ENCODE results near the gene NLRP9.

The NLRP9 gene

GRCh38 chr19:55689411-55690108 lies 48.6 kb downstream of the NLRP9 start:
- intact Hi-C loops (cut with DNase I): no loop called here
- peak in 3 of 10 donors; percentile 64 to 81 (median 70) for DNase-seq

GRCh38 chr19:55688422-55689218 lies 49.6 kb downstream of the NLRP9 start:
- peak in 9 of 10 donors; percentile 20 to 96 (median 67) for DNase-seq
- intact Hi-C loops (cut with DNase I): no loop called here

DNA sequence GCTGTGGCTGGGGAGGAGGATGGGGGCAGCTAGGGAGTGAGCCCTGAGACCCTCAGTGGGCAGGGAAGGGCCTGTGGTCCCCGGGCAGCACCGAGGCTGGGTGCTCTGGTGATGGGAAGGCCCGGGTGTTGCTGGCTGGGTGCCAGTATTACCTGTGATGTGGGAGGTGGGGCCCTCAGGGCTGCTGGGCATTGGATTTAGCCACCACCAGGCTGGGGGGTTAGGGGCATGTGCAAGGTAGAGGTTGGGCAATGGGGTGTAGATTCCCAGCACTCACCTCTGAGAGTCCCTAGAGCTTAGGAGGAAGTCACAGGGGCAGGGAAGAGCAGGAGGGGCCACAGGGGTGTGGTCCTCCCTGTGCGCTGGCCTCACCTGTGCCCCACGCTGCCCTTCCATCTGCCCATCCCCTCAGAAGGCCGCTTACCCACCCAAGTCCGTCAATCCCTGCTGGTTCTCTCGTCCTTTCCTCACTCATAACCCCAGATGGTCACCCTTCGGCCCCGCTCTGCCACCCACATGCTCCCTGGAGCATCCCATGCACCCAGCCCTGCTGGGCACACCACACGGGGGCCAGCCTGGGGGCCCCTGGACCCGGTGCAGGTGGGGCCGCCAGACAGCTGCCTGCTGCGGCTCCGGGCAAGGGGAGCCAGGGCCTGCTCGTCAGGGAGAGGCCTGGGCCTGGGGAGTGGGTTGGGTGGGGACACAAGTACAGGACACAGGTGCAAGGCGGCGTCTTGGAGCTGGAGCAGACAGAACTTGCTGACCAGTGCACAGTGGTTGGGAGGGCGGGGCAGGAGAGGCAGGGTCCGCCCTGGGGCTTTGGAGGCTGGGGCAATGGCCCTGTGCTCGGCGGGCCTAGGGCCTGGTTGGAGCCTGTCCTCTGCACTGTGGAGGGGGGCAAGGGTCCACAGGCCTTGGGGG lies 50.7 kb downstream of the NLRP9 start:
- intact Hi-C loops (cut with DNase I): no loop called here
- peak in 3 of 10 donors; percentile 56 to 80 (median 59) for DNase-seq

GRCh38 chr19:55686311-55687050 lies 51.7 kb downstream of the NLRP9 start:
- peak in 3 of 10 donors; percentile 67 to 83 (median 73) for DNase-seq
- intact Hi-C loops (cut with DNase I): no loop called here

- DNase-seq: peak in 2 of 10 donors; percentile 36 to 52
- intact Hi-C loops (cut with DNase I): no loop called here
These were observed 52.4 kb downstream of the NLRP9 start for GRCh38 chr19:55685776-55686175.

- peak in 3 of 10 donors; percentile 64 to 85 (median 71) for DNase-seq
- intact Hi-C loops (cut with DNase I): no loop called here
These were observed 53.1 kb downstream of the NLRP9 start for GRCh38 chr19:55684946-55685681.

GRCh38 chr19:55683449-55684261 lies 54.5 kb downstream of the NLRP9 start:
- DNase-seq: no peak
- intact Hi-C loops (cut with DNase I): no loop called here

- no peak for DNase-seq
- intact Hi-C loops (cut with DNase I): no loop called here
These were observed 56.8 kb downstream of the NLRP9 start for GRCh38 chr19:55681131-55682092.

GRCh38 chr19:55680339-55681130 lies 57.7 kb downstream of the NLRP9 start:
- intact Hi-C loops (cut with DNase I): no loop called here
- no peak for DNase-seq

DNA sequence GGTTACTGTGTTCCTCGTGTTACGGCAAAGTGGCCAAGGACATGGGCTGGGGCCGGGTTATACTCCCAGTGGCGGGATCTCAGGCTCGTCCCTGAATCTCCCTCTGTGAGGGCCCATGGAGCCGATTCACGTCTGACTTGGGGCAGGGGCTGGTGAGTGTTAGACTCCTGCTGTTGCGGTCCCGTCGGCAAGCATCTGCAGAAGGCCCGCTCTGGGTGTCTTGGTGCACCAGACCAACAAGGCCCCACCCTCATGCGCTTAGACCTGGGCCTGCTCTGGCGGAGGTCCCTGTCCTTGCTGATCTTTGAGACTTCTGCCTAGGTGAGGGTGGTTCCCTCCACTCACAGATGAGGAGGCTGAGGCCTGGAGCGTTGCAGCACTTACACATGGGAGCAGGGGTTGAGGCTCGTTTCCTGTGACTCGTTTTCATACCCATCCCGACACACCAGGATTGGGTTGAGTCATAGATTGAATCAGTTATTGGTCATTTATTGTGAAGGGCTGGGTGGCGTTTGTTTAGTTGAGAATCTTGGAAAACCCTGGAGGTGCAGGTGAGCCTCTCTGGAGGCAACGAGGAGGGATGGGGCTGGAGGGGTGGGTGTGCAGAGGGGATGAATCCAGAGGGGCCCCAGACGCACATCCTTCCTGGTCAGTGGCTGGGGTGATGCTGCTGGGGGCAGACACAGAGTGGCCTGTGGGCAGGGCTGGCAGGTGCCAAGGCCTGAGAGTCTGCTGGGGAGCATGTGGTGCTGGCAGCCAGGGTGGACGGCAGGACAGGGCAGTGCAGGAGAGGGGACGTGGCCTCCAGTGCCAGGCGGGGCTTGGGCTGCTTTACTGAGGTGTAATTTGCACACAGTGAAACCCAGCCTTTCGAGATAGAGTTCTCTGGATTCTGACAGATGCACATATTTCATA lies 58.6 kb downstream of the NLRP9 start:
- intact Hi-C loops (cut with DNase I): no loop called here
- no peak for DNase-seq

- intact Hi-C loops (cut with DNase I): no loop called here
- peak in 1 of 10 donors; percentile 26 for DNase-seq
These were observed 60.0 kb downstream of the NLRP9 start for GRCh38 chr19:55678121-55678671.

GRCh38 chr19:55677572-55678028 lies 60.6 kb downstream of the NLRP9 start:
- intact Hi-C loops (cut with DNase I): no loop called here
- DNase-seq: no peak

DNA sequence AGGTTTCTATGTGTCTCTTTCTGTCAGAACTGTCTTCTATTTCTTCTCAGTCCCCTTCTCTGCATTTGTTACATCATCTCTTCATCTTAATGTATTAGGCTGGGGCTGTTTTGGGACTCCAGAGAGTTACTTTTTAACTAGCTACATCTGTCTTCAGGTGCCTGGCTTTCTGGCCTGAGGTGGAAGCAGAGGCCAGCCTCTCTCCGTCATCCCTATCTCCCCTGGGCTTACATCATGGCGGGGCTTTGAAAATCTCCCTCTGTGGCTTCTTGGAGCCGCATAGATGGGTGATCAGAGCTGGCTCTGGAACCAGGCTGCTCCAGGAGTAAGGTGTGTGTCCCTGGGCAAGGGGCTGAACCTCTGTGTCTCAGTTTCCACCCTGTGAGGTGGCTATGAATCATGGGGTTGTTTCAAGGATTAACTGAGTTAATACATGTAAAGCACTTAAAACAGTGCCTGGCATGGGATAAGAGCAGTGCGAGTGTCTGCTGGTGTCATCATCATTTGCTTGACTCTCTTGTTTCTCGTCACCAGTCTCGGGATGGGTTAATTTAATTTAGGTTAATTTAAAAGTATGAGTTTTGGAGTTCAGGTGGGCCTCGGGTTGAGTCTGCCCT lies 61.2 kb downstream of the NLRP9 start:
- intact Hi-C loops (cut with DNase I): no loop called here
- DNase-seq: no peak

DNA sequence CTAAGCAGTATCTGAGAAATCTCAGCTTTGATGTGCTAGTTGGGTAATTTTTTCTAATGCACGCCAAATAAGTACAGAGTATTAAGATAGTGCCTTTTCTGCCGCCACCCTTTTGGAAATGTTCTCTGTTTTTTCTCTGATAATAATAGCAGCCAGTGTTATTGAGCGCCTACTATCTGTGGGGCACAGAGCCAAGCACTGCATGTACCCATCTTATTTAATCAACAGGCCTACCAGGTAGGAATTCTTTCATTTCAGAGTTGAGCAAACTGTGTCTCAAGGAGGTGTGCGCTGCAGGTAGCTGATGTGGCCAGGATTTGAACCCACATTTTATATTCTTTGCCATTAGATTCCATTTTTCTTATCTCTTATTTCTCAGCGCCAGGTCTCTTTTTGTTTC lies 61.8 kb downstream of the NLRP9 start:
- intact Hi-C loops (cut with DNase I): no loop called here
- DNase-seq: no peak

Data from posterior cingulate gyrus (tissue), 11 donors.